K562 (cell line): ENCODE results near the gene RRAD. TPM values are rescaled to one million over a fixed set of nuclear protein-coding genes. Genes with fewer than 3 reads are reported as not detected.

Source experiments
- ATAC-seq: fragments of 200-7000 bp; cut with Tn5 transposase; 3 replicates; pipeline ENCODE4 v1.9.1; 2020; ENCODE audit warnings: moderate library complexity
- BruUV-seq: library from RNA; stranded (reverse); fragments of 400-500 nt; replicated peaks from 2 replicates; lab custom pipeline; 2021; lab: Mats Ljungman, UMichigan
- CTCF ChIA-PET: fragments of 300-600 bp; formaldehyde crosslinking; extraction: SDS; loops from one replicate; lab custom pipeline; 2021; ENCODE audit warnings: low intra/inter-chr PET ratio; lab: Yijun Ruan, JAX
- POLR2A ChIA-PET: fragments of 300-600, 350-650 bp; sonication (Branson Sonifier 250); formaldehyde crosslinking; extraction: SDS; loops from one replicate; lab custom pipeline; 2021; ENCODE audit warnings: antibody characterized with exemption, inconsistent platforms; lab: Yijun Ruan, JAX
- DNase-seq, 4 experiments: peaks; one replicate each; pipeline versions ENCODE4 v3.0.0 to v3.0.0-alpha.2; 2011 to 2018; ENCODE audit warnings: low spot score in 3 of 4, mixed read lengths in 3 of 4; ENCODE audit errors: extremely low read depth in 1 of 4
- FAIRE-seq: peaks from 2 replicates; lab custom pipeline; 2011; peaks lifted over from hg19 to GRCh38; lab: Jason Lieb, UNC
- H2AFZ ChIP-seq: 2 replicates; pipeline ENCODE4 v1.6.0; 2011; ENCODE audit warnings: low read depth, low read length, control low read depth, inconsistent platforms
- H3K27ac ChIP-seq: fragments of 200-600 bp; 3 replicates; pipeline ENCODE4 v1.8.0; 2011; ENCODE audit warnings: low read depth, mild to moderate bottlenecking, control low read depth, inconsistent platforms, low read length, moderate library complexity, mixed read lengths; ENCODE audit errors: extremely low read depth
- H3K27me3 ChIP-seq, 2 experiments: fragments of 300-600 bp in 1 of 2; 2 replicates in 1 of 2; 3 replicates in 1 of 2; pipeline versions ENCODE4 v1.6.0 to v1.8.0; 2011; ENCODE audit warnings: inconsistent platforms in 2 of 2, low read length in 2 of 2, mild to moderate bottlenecking in 1 of 2, mixed read lengths in 1 of 2, moderate library complexity in 1 of 2; ENCODE audit not compliant: control insufficient read depth in 2 of 2, insufficient read depth in 2 of 2
- H3K36me3 ChIP-seq: fragments of 300-600 bp; 3 replicates; pipeline ENCODE4 v1.8.0; 2011; ENCODE audit warnings: mild to moderate bottlenecking, low read length, inconsistent platforms; ENCODE audit not compliant: control insufficient read depth, insufficient read depth
- H3K4me1 ChIP-seq, 2 experiments: fragments of 200-600 bp in 1 of 2; replicated peaks in 1 of 2; 2 replicates in 1 of 2; 3 replicates in 1 of 2; pipeline versions ENCODE4 v1.5.1 to v1.8.0; 2011; ENCODE audit warnings: inconsistent platforms in 2 of 2, low read length in 2 of 2, mild to moderate bottlenecking in 1 of 2, mixed read lengths in 1 of 2, moderate library complexity in 1 of 2; ENCODE audit not compliant: control insufficient read depth in 2 of 2, insufficient read depth in 2 of 2
- H3K4me2 ChIP-seq: 2 replicates; pipeline ENCODE4 v1.6.1; 2011; ENCODE audit warnings: low read length, control low read depth, inconsistent platforms, mixed read lengths; ENCODE audit not compliant: insufficient read depth
- H3K4me3 ChIP-seq: fragments of 200-600 bp; sonication (generic), shearing (Covaris generic); 2 replicates; pipeline ENCODE4 v1.5.1; 2016; ENCODE audit warnings: control low read depth, inconsistent platforms
- H3K79me2 ChIP-seq: fragments of 200-600 bp; 3 replicates; pipeline ENCODE4 v1.8.0; 2011; ENCODE audit warnings: low read length, inconsistent platforms; ENCODE audit not compliant: control insufficient read depth, insufficient read depth
- H3K9ac ChIP-seq, 2 experiments: 2 replicates each; pipeline versions ENCODE4 v1.6.0 to v1.6.1; 2011; ENCODE audit warnings: low read depth in 2 of 2, low read length in 2 of 2, control low read depth in 1 of 2, inconsistent platforms in 1 of 2, mild to moderate bottlenecking in 1 of 2, mixed read lengths in 1 of 2; ENCODE audit not compliant: insufficient read depth in 1 of 2
- H3K9me1 ChIP-seq: one replicate; pipeline ENCODE4 v1.6.0; 2011; ENCODE audit warnings: inconsistent platforms, mild to moderate bottlenecking, low read length, moderate library complexity; ENCODE audit not compliant: control insufficient read depth, insufficient read depth
- H3K9me3 ChIP-seq: replicated peaks from 2 replicates; pipeline ENCODE4 v1.5.1; 2011; ENCODE audit warnings: low read depth, low read length, inconsistent platforms; ENCODE audit not compliant: control insufficient read depth, insufficient read depth
- H4K20me1 ChIP-seq: replicated peaks from 2 replicates; pipeline ENCODE4 v1.6.1; 2011; ENCODE audit warnings: low read length, inconsistent platforms, mixed read lengths; ENCODE audit not compliant: control insufficient read depth, insufficient read depth
- COPS2 ChIP-seq: fragments of 450-650 bp; conservative IDR thresholded peaks from 2 replicates; pipeline ENCODE4 v1.6.1; 2016; ENCODE audit warnings: mild to moderate bottlenecking, moderate library complexity
- CREB5 ChIP-seq: fragments of 250-450 bp; sonication (Bioruptor Pico); IDR thresholded peaks from 2 replicates; pipeline ENCODE4 v1.5.0; 2020; ENCODE audit warnings: mild to moderate bottlenecking
- ELF1 ChIP-seq: fragments of 200-800 bp; sonication (Bioruptor generic); IDR thresholded peaks from 2 replicates; pipeline ENCODE4 v1.6.1; 2016; ENCODE audit warnings: missing genetic modification characterization, missing compliant biosample characterization
- ETS1 ChIP-seq: conservative IDR thresholded peaks from 2 replicates; pipeline ENCODE4 v1.6.1; 2011; ENCODE audit warnings: low read depth, mild to moderate bottlenecking, low read length; ENCODE audit not compliant: control insufficient read depth
- MLX ChIP-seq, 2 experiments: fragments of 450-650 bp in 1 of 2; sonication (generic) in 1 of 2; formaldehyde crosslinking; conservative IDR thresholded peaks; 2 replicates each; pipeline versions ENCODE4 v1.4.0 to v1.8.1; 2020 to 2022; ENCODE audit warnings: mild to moderate bottlenecking in 1 of 2, missing genetic modification reagents in 1 of 2
- POLR2G ChIP-seq: fragments of 200-400 bp; formaldehyde crosslinking; IDR thresholded peaks from 2 replicates; pipeline ENCODE4 v1.6.1; 2017; ENCODE audit warnings: low read depth, mild to moderate bottlenecking, antibody characterized with exemption, low read length, moderate library complexity
- RBM17 ChIP-seq: fragments of 200-400 bp; formaldehyde crosslinking; IDR thresholded peaks from 2 replicates; pipeline ENCODE4 v1.6.1; 2017; ENCODE audit warnings: low read depth, mild to moderate bottlenecking, low read length, borderline replicate concordance
- SMARCA4 ChIP-seq: fragments of 450-650 bp; IDR thresholded peaks from 2 replicates; pipeline ENCODE4 v1.6.1; 2016
- TSHZ1 ChIP-seq: fragments of 250-450 bp; sonication (Bioruptor Pico); IDR thresholded peaks from 2 replicates; pipeline ENCODE4 v1.4.0; 2020; ENCODE audit warnings: mild to moderate bottlenecking, moderate library complexity
- ZNF274 ChIP-seq: IDR thresholded peaks from 2 replicates; pipeline ENCODE4 v1.6.1; 2011; ENCODE audit warnings: low read depth, mild to moderate bottlenecking, low read length, moderate library complexity, borderline replicate concordance
- ZNF354B ChIP-seq: fragments of 250-450 bp; sonication (Bioruptor Pico); IDR thresholded peaks from 2 replicates; pipeline ENCODE4 v1.4.0; 2020
- WGBS: fragments of 100-300 bp; shearing (Covaris generic); methylation state at CpG from one replicate; pipeline ENCODE4 v1.1.6; 2016; ENCODE audit warnings: low coverage, mixed read lengths; ENCODE audit not compliant: insufficient coverage; ENCODE audit errors: missing lambda C conversion rate; 5-methylcytosine and 5-hydroxymethylcytosine counted together
- in situ Hi-C: fragments of 300-500 bp; cut with MboI; formaldehyde crosslinking; loops from 4 replicates; pipeline ENCODE4 v1.15.0; 2018; ENCODE audit warnings: inconsistent platforms, mixed read lengths
- intact Hi-C: fragments of 100-400 bp; cut with micrococcal nuclease; formaldehyde crosslinking; loops from 2 replicates; pipeline ENCODE4 v1.14.2; 2022
- polyA plus RNA-seq, 8 experiments: library from polyadenylated mRNA; depleted of rRNA in 4 of 8; stranded (reverse) in 5 of 8; unstranded in 3 of 8; fragments of >200 nt; fragmentation: Nextera tagmentation in 2 of 8; fragmentation: Illumina TruSeq in 1 of 8; extraction: Ambion mirVana in 2 of 8; extraction: Trizol in 1 of 8; gene quantifications; 2 replicates each; pipeline versions ENCODE4 v1.2.1 to v1.2.3, GENCODE V29; 2011 to 2014; ENCODE audit warnings: inconsistent platforms in 1 of 8, missing spikeins in 1 of 8
- total RNA-seq, 7 experiments: library from RNA; depleted of rRNA in 6 of 7; stranded (reverse); fragments of >200 nt in 6 of 7; fragmentation: Illumina TruSeq in 2 of 7; extraction: Trizol in 2 of 7; gene quantifications; 2 replicates each; pipeline versions ENCODE4 v1.2.1 to v1.2.3, GENCODE V29; 2011 to 2021; ENCODE audit warnings: low replicate concordance in 1 of 7
- TF ChIP-seq, protein P1 (sequence below): fragments of 200-800 bp; sonication (Bioruptor generic); IDR thresholded peaks from 2 replicates; pipeline ENCODE4 v1.6.1; 2017; ENCODE audit warnings: missing genetic modification characterization, missing compliant biosample characterization

The RRAD gene
- total and polyA plus RNA-seq, 9 of the 15 experiments (the other 6 are each of a cell fraction or from before 2014, with no cell fraction given) = 0.09 to 0.20 (median 0.13) TPM; not detected in 5

DNA sequence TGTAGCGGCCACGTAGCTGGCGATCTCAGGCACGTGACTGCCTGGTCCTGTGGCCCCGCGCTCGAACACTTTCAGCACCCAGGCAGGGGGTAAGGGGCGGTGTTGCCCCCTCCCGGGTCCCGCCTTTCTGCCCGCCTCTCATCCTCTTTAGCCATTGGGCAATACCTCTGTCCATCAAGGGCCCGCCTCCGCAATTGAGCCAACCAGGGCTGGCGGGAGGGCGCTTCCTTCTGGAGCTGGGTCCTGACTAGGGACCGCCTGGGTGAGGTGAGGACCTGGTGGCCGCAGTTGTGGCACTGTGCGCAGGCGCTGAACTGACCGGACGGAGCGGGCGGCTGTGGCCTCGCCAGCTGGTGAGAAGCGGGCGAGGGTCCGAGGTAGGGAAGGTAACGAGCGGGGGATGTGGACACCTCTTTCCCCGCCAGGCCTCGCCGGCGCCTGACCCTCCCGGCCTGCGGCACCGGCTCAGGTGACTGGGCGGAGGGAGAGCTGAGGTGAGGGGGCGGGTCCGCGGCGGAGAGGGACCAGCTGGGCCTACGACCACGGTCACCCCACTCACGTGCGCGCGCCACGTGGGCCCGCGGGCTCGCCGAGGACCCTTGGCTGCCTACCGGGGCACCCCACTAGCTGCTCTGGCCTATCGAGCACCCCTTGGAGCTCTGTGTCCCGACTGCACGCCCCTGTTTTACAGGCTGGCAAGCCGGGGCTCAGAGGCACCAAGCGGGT lies 44.9 kb downstream of the RRAD start, which contains the start of gene PDP2:
Gene PDP2, plus strand, starts transcription at position 228 of the 726 bp plus-strand sequence. CDS start 3,770 bp downstream, outside the sequence.
- peak within 1 kb of the TSS; percentile 93 for H2AFZ ChIP-seq
- peak; percentile 86 for FAIRE-seq
- intact Hi-C loops = no loop called here
- in situ Hi-C loops = no loop called here
- H3K27me3 ChIP-seq = no peaks in the 10 kb centered on the region
- peaks cover 19 to 35% of the 10 kb centered on the region in 2 experiments for H3K4me1 ChIP-seq
- POLR2A ChIA-PET = interaction anchor here (0.5 to 2.0 kb wide), 7 partner anchors 10 to 1077 kb away, joined by 3 to 9 read pairs (median 4); partner anchors contain the start of gene DYNC1LI2
- ATAC-seq = peak; percentile 99
- BruUV-seq = TSS peak; percentile 61
- peak within 1 kb of the TSS; percentile 47 for H3K27ac ChIP-seq
- no peaks in the 10 kb centered on the region; the same call in none of the 2 replicates for H4K20me1 ChIP-seq
- peaks cover 20% of the 10 kb centered on the region for H3K79me2 ChIP-seq
- CTCF ChIA-PET = interaction anchor here (0.6 kb wide), 1 partner anchor 150 kb away, joined by 3 read pairs; no protein-coding TSS in a partner anchor
- H3K4me3 ChIP-seq = peak within 1 kb of the TSS; percentile 72
- WGBS = under 1% methylated on average over 34 of the region's 58 CpGs
- peak within 1 kb of the TSS; percentile 85 for H3K4me2 ChIP-seq
- H3K9ac ChIP-seq = peak within 1 kb of the TSS; percentile 73 to 93
- DNase-seq = peak; percentile 98 to 100 (median 99)
- peaks cover 26% of the 10 kb centered on the region for H3K36me3 ChIP-seq
- no peaks in the 10 kb centered on the region for H3K9me3 ChIP-seq
- no peaks in the 10 kb centered on the region for H3K9me1 ChIP-seq
- TF ChIP-seq SMARCA4 (no peak), CREB5 (CRISPR knock-in tag) (no peak), MLX (CRISPR knock-in tag; conservative IDR thresholded peaks at IDR 0.05) (no peak), ZNF354B (CRISPR knock-in tag) (no peak), POLR2G (peak; percentile 85), RBM17 (no peak), ELF1 (tag) (no peak), COPS2 (no peak), ETS1 (peak; percentile 63; the same call in 1 of the 2 replicates), ZNF274 (no peak), TSHZ1 (CRISPR knock-in tag) (no peak)
- TF ChIP-seq, protein P1, sequence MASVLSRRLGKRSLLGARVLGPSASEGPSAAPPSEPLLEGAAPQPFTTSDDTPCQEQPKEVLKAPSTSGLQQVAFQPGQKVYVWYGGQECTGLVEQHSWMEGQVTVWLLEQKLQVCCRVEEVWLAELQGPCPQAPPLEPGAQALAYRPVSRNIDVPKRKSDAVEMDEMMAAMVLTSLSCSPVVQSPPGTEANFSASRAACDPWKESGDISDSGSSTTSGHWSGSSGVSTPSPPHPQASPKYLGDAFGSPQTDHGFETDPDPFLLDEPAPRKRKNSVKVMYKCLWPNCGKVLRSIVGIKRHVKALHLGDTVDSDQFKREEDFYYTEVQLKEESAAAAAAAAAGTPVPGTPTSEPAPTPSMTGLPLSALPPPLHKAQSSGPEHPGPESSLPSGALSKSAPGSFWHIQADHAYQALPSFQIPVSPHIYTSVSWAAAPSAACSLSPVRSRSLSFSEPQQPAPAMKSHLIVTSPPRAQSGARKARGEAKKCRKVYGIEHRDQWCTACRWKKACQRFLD = no peak
